Activated naive CD4-positive, alpha-beta T cell treated with anti-CD3 and anti-CD28 coated beads for 36 hours (primary cell): Measurements from ENCODE around the gene RASIP1. TPM values are rescaled to one million over a fixed set of nuclear protein-coding genes. Genes with fewer than 3 reads are reported as not detected.
"Not testable (repeated sequence)": the region's sequence is repeated elsewhere in the genome, so short reads cannot be mapped to it uniquely, and the experiment has no call there.

Experiments used
- CTCF ChIA-PET: fragments of 350-600 bp; sonication (Branson Sonifier 250); formaldehyde crosslinking; loops from one replicate; lab custom pipeline; 2021; ENCODE audit warnings: antibody characterized with exemption; lab: Charles Lee
- DNase-seq: peaks from one replicate; pipeline ENCODE4 v3.0.0-alpha.2; 2020
- H3K27ac Mint-ChIP-seq: one replicate; pipeline ENCODE4 v1.8.0; 2021; ENCODE audit warnings: mild to moderate bottlenecking, mixed read lengths
- H3K27me3 Mint-ChIP-seq: one replicate; pipeline ENCODE4 v1.8.0; 2021; ENCODE audit warnings: low read depth, mixed read lengths
- H3K36me3 Mint-ChIP-seq: one replicate; pipeline ENCODE4 v1.8.0; 2021; ENCODE audit warnings: low read depth, mixed read lengths
- H3K4me1 Mint-ChIP-seq: one replicate; pipeline ENCODE4 v1.8.0; 2021; ENCODE audit warnings: low read depth, mixed read lengths
- H3K4me3 Mint-ChIP-seq: one replicate; pipeline ENCODE4 v1.8.0; 2021; ENCODE audit warnings: mild to moderate bottlenecking, moderate library complexity, mixed read lengths
- H3K9me3 Mint-ChIP-seq: one replicate; pipeline ENCODE4 v1.8.0; 2021; ENCODE audit warnings: mixed read lengths
- intact Hi-C: fragments of 100-400 bp; cut with micrococcal nuclease; formaldehyde crosslinking; loops from one replicate; pipeline ENCODE4 v1.15.1; 2023
- total RNA-seq, 2 experiments: library from RNA; stranded (reverse); gene quantifications; one replicate each; pipeline ENCODE4 v1.2.3, GENCODE V29; 2021

RASIP1 gene
- total RNA-seq, 2 experiments from 2014 or later = 0.17 TPM; not detected in 1

GRCh38 chr19:48689449-48689848 lies 51.0 kb downstream of the RASIP1 start:
- no peak overlapping the region for H3K4me3 Mint-ChIP-seq
- DNase-seq = no peak
- no peak overlapping the region for H3K27ac Mint-ChIP-seq
- CTCF ChIA-PET = no interaction called here
- no peaks in the 10 kb centered on the region for H3K36me3 Mint-ChIP-seq
- no peaks in the 10 kb centered on the region for H3K9me3 Mint-ChIP-seq
- no peaks in the 10 kb centered on the region for H3K27me3 Mint-ChIP-seq
- intact Hi-C loops = no loop called here
- no peaks in the 10 kb centered on the region for H3K4me1 Mint-ChIP-seq

- Mint-ChIP-seq H3K9me3 (no peaks in the 10 kb centered on the region), H3K4me3 (no peak overlapping the region), H3K4me1 (no peaks in the 10 kb centered on the region), H3K27me3 (no peaks in the 10 kb centered on the region), H3K36me3 (no peaks in the 10 kb centered on the region), H3K27ac (no peak overlapping the region)
- CTCF ChIA-PET = interaction anchor here (1.1 to 1.4 kb wide), 3 partner anchors 12 to 108 kb away, joined by 3 read pairs; no protein-coding TSS in a partner anchor
- no peak for DNase-seq
- intact Hi-C loops = no loop called here
Observed at GRCh38 chr19:48687776-48688175, 52.6 kb downstream of the RASIP1 start.

DNA sequence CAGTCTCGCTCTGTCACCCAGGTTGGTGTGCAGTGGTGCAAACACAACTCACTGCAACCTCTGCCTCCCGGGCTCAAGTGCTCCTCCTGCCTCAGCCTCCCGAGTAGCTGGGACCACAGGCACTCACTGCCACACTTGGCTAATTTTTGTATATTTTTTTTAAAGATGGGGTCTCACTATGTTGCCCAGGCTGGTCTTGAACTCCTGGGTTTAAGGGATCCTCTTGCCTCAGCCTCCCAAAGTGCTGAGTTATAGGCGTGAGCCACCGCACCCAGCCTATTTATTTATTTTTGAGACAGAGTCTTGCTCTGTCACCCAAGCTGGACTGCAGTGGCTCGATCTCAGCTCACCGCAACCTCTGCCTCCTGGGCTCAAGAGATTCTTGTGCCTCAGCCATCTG lies 53.8 kb downstream of the RASIP1 start:
- H3K4me1 Mint-ChIP-seq, H3K9me3 Mint-ChIP-seq, H3K4me3 Mint-ChIP-seq, intact Hi-C loops, DNase-seq, H3K27ac Mint-ChIP-seq, H3K27me3 Mint-ChIP-seq, H3K36me3 Mint-ChIP-seq: not testable (repeated sequence)
- CTCF ChIA-PET = interaction anchor here (0.6 to 1.4 kb wide), 2 partner anchors 109 to 352 kb away, joined by 3 read pairs; no protein-coding TSS in a partner anchor

GRCh38 chr19:48686088-48686487 lies 54.3 kb downstream of the RASIP1 start:
- intact Hi-C loops = no loop called here
- H3K4me3 Mint-ChIP-seq = no peak overlapping the region
- no peaks in the 10 kb centered on the region for H3K9me3 Mint-ChIP-seq
- H3K27me3 Mint-ChIP-seq = no peaks in the 10 kb centered on the region
- no peak overlapping the region for H3K27ac Mint-ChIP-seq
- H3K36me3 Mint-ChIP-seq = no peaks in the 10 kb centered on the region
- CTCF ChIA-PET = no interaction called here
- no peak for DNase-seq
- no peaks in the 10 kb centered on the region for H3K4me1 Mint-ChIP-seq

GRCh38 chr19:48685583-48685982 lies 54.8 kb downstream of the RASIP1 start:
- H3K4me3 Mint-ChIP-seq = no peak overlapping the region
- H3K9me3 Mint-ChIP-seq = no peaks in the 10 kb centered on the region
- no peaks in the 10 kb centered on the region for H3K4me1 Mint-ChIP-seq
- no peak overlapping the region for H3K27ac Mint-ChIP-seq
- H3K36me3 Mint-ChIP-seq = no peaks in the 10 kb centered on the region
- CTCF ChIA-PET = no interaction called here
- no peaks in the 10 kb centered on the region for H3K27me3 Mint-ChIP-seq
- DNase-seq = no peak
- intact Hi-C loops = no loop called here

- H3K9me3 Mint-ChIP-seq = no peaks in the 10 kb centered on the region
- H3K27ac Mint-ChIP-seq = no peak overlapping the region
- H3K4me3 Mint-ChIP-seq = peak overlapping the region; percentile 4
- H3K4me1 Mint-ChIP-seq = no peaks in the 10 kb centered on the region
- DNase-seq = peak; percentile 43
- CTCF ChIA-PET = interaction anchor here (0.7 kb wide), 1 partner anchor 1469 kb away, joined by 4 read pairs; no protein-coding TSS in a partner anchor
- no peaks in the 10 kb centered on the region for H3K27me3 Mint-ChIP-seq
- no peaks in the 10 kb centered on the region for H3K36me3 Mint-ChIP-seq
- intact Hi-C loops = no loop called here
Observed at GRCh38 chr19:48683349-48683748, 57.1 kb downstream of the RASIP1 start.

- intact Hi-C loops = no loop called here
- no peak for DNase-seq
- CTCF ChIA-PET = interaction anchor here (1.0 kb wide), 1 partner anchor 32 kb away, joined by 3 read pairs; no protein-coding TSS in a partner anchor
- no peaks in the 10 kb centered on the region for H3K27me3 Mint-ChIP-seq
- H3K4me3 Mint-ChIP-seq = no peak overlapping the region
- no peaks in the 10 kb centered on the region for H3K36me3 Mint-ChIP-seq
- no peaks in the 10 kb centered on the region for H3K9me3 Mint-ChIP-seq
- no peak overlapping the region for H3K27ac Mint-ChIP-seq
- H3K4me1 Mint-ChIP-seq = no peaks in the 10 kb centered on the region
Observed at GRCh38 chr19:48681127-48681470, 59.3 kb downstream of the RASIP1 start.

DNA sequence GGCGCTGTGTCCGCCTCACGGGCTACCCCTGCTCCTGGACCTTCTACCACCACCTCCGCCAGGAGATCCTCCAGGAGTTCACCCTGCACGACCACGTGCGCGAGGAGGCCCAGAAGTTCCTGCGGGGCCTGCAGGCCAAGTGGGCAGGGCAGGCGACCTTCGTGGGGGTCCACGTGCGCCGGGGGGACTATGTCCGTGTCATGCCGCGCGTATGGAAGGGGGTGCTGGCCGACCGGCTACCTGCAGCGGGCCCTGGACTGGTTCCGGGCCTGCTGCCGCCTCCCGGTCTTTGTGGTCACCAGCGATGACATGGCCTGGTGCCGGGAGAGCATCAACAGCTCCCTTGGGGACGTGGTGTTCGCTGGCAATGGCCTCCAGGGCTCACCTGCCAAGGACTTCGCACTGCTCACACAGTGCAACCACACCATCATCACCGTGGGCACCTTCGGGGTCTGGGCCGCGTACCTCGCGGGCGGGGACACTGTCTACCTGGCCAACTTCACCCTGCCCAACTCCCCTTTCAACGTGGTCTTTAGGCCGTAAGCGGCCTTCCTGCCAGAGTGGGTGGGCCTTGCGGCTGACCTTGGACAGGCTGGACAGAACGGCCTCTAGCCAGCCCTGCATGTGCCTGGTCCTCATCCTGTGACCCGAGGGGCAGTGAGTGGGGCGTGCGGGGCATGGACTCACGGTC lies 59.8 kb downstream of the RASIP1 start:
- no peaks in the 10 kb centered on the region for H3K9me3 Mint-ChIP-seq
- H3K27me3 Mint-ChIP-seq = no peaks in the 10 kb centered on the region
- DNase-seq = no peak
- CTCF ChIA-PET = interaction anchor here (1.0 kb wide), 1 partner anchor 32 kb away, joined by 3 read pairs; no protein-coding TSS in a partner anchor
- intact Hi-C loops = no loop called here
- H3K36me3 Mint-ChIP-seq = no peaks in the 10 kb centered on the region
- no peak overlapping the region for H3K27ac Mint-ChIP-seq
- H3K4me3 Mint-ChIP-seq = no peak overlapping the region
- no peaks in the 10 kb centered on the region for H3K4me1 Mint-ChIP-seq

GRCh38 chr19:48680006-48680405 lies 60.4 kb downstream of the RASIP1 start:
- H3K9me3 Mint-ChIP-seq, H3K4me1 Mint-ChIP-seq, H3K27me3 Mint-ChIP-seq, H3K4me3 Mint-ChIP-seq, H3K36me3 Mint-ChIP-seq, intact Hi-C loops, DNase-seq, H3K27ac Mint-ChIP-seq, CTCF ChIA-PET: not testable (repeated sequence)

DNA sequence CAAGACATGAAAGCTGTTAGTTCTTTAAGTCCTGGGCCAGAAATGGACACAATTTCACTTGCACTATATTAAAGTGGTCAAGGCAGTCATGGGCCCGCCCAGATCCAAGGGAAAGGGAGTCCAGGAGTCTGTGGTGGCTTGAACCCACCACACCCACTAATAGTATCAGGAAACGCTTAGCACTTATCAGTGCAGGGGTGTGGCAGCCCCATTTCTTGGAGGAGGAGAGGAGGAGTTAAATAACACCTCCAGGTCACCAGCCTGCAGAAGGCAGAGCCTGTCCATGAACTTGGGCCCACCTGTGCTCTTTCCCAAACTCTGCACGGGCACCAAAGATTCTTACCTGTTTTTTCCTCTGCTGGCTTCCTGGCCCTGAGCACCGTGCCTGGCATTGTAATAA lies 62.2 kb downstream of the RASIP1 start:
- Mint-ChIP-seq H3K9me3 (no peaks in the 10 kb centered on the region), H3K4me1 (peaks cover 5% of the 10 kb centered on the region), H3K27me3 (no peaks in the 10 kb centered on the region), H3K36me3 (no peaks in the 10 kb centered on the region), H3K27ac (no peak overlapping the region), H3K4me3 (no peak overlapping the region)
- DNase-seq = no peak
- CTCF ChIA-PET = interaction anchor here (0.7 to 1.2 kb wide), 3 partner anchors 12 to 404 kb away, joined by 3 to 5 read pairs (median 3); partner anchors contain the start of gene CA11
- intact Hi-C loops = no loop called here

GRCh38 chr19:48676887-48677286 lies 63.5 kb downstream of the RASIP1 start:
- intact Hi-C loops = no loop called here
- CTCF ChIA-PET = interaction anchor here (1.4 kb wide), 1 partner anchor 187 kb away, joined by 9 read pairs; no protein-coding TSS in a partner anchor
- no peak overlapping the region for H3K4me3 Mint-ChIP-seq
- H3K27me3 Mint-ChIP-seq = no peaks in the 10 kb centered on the region
- no peaks in the 10 kb centered on the region for H3K9me3 Mint-ChIP-seq
- H3K36me3 Mint-ChIP-seq = no peaks in the 10 kb centered on the region
- H3K4me1 Mint-ChIP-seq = peaks cover 5% of the 10 kb centered on the region
- no peak for DNase-seq
- H3K27ac Mint-ChIP-seq = no peak overlapping the region

DNA sequence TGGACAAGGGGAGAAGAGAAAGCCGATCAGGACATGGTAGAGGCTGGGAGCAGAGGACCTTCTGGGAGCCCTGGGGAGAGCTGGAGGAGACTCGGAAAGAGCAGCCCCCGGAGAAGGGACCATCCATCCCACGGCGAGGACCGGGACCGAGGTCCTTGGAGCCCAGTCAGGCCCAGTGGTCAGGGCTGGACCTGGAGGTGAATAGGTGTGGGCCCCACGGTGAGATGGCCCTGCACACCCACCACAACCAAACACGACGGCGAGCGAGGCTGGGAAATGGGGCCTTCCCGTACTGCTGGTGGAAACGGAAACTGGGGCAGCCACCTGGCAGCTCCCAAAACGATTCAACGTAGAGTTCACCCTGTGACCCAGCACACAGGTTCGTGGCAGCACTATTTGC lies 63.9 kb downstream of the RASIP1 start:
- intact Hi-C loops = no loop called here
- no peak overlapping the region for H3K27ac Mint-ChIP-seq

More for the DNA sequence above, 63.9 kb downstream of the RASIP1 start:
- Mint-ChIP-seq H3K9me3 (no peaks in the 10 kb centered on the region), H3K36me3 (no peaks in the 10 kb centered on the region), H3K27me3 (no peaks in the 10 kb centered on the region), H3K4me3 (no peak overlapping the region), H3K4me1 (peaks cover 5% of the 10 kb centered on the region)
- no peak for DNase-seq
- CTCF ChIA-PET = interaction anchor here (1.4 to 2.7 kb wide), 2 partner anchors 16 to 186 kb away, joined by 9 read pairs; no protein-coding TSS in a partner anchor
